Heart left ventricle (tissue), 13 donors: Measurements from ENCODE around the gene FBXW4.

Experiments used
- POLR2A ChIP-seq, 2 donors: fragments of 450-650 bp; IDR thresholded peaks; one replicate each; pipeline ENCODE4 v1.6.1; 2017; ENCODE audit warnings: antibody characterized with exemption in 2 of 2, mild to moderate bottlenecking in 2 of 2, moderate library complexity in 2 of 2
- TF ChIP-seq, protein P1 (sequence below), 12 donors: fragments of 200-600 bp; sonication (generic) in 4 of 12; IDR thresholded peaks; one replicate each; pipeline versions ENCODE4 v1.5.0 to v1.8.0; 2018 to 2022; ENCODE audit warnings: antibody characterized with exemption in 12 of 12, mild to moderate bottlenecking in 5 of 12
- donor health status: ischemic (EF 13 %, LVEDD 7.1; RV severe dilation, severe dysfunction).
- donor health status: DM: no; HTN: yes; CAD: no.
- donor health status: DM: no; HTN: no; CAD: no.
- donor health status: ischemic (EF 25% LVEDD 6.9; RV normal size, moderate dysfunction).
- donor health status: ischemic (EF 25% LVEDD 5.7; RV mildly dilated, moderate dysfunction).
- donor health status: ischemic (EF 35%, LVEDD 5.7; RV mildly dilated, moderate dysfunction).
- donor health status: nonischemic (EF 11% LVEDD 7.7; RV severe dilation, severe dysfunction).
- donor health status: DM: yes; HTN: yes; CAD: no.
- donor health status: PGD.
- donor health status: ischemic (EF 29% LVEDD 5.4; RV normal size, mild dysfunction).
- donor health status: nonischemic (EF 23%, LVEDD 6.1; RV moderate dilation, normal function).

DNA sequence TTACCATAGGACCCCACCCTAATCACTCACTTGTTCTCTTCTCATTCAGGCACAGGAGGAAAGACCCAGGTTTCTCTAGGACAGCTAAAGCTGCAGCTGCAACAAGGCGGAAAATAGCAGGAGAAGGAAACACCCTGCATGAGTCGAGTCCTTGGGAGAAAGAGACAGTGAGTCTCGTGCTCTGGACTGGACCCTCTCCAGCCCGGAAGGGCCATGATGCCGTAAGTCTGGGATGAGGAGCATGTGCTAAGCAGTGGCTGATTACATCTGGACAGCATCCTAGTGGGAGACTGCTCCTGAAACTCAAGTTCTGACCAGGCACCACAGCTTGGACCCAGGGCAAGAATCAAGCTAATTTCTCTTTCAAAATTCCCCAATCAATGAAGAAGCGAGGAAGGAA is 39.4 kb downstream of the FBXW4 start:
- TF ChIP-seq, protein P1, sequence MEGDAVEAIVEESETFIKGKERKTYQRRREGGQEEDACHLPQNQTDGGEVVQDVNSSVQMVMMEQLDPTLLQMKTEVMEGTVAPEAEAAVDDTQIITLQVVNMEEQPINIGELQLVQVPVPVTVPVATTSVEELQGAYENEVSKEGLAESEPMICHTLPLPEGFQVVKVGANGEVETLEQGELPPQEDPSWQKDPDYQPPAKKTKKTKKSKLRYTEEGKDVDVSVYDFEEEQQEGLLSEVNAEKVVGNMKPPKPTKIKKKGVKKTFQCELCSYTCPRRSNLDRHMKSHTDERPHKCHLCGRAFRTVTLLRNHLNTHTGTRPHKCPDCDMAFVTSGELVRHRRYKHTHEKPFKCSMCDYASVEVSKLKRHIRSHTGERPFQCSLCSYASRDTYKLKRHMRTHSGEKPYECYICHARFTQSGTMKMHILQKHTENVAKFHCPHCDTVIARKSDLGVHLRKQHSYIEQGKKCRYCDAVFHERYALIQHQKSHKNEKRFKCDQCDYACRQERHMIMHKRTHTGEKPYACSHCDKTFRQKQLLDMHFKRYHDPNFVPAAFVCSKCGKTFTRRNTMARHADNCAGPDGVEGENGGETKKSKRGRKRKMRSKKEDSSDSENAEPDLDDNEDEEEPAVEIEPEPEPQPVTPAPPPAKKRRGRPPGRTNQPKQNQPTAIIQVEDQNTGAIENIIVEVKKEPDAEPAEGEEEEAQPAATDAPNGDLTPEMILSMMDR (IDR thresholded peaks at IDR 0.05): no peak
- no peak for TF ChIP-seq POLR2A (IDR thresholded peaks at IDR 0.05)
